A673 (cell line): Measurements from ENCODE around the gene HPX.

Experiments used
- CTCF ChIP-seq: fragments of 300-800, 200-600 bp; sonication (generic); conservative IDR thresholded peaks from 2 replicates; pipeline ENCODE4 v1.5.1; 2017; ENCODE audit warnings: low read depth, mild to moderate bottlenecking, antibody characterized with exemption, low read length, moderate library complexity, mixed read lengths
- EZH2 ChIP-seq: fragments of 200-600 bp; sonication (generic); IDR thresholded peaks from 2 replicates; pipeline ENCODE4 v1.6.1; 2017; ENCODE audit warnings: borderline replicate concordance, low read depth, mild to moderate bottlenecking, mixed read lengths, antibody characterized with exemption, low read length; ENCODE audit not compliant: poor library complexity, severe bottlenecking

- TF ChIP-seq CTCF = no peak
- no peak for TF ChIP-seq EZH2
These were observed 46.2 kb upstream of the HPX start for GRCh38 chr11:6486938-6487337.
